Loucy (cell line): ENCODE results near the gene RWDD3.

Experiments
- CTCF ChIP-seq: fragments of 200-600 bp; sonication (generic); conservative IDR thresholded peaks from 2 replicates; pipeline ENCODE4 v1.5.1; 2014; ENCODE audit warnings: mild to moderate bottlenecking, antibody characterized with exemption, low read length
- EZH2phosphoT487 ChIP-seq: fragments of 200-600 bp; IDR thresholded peaks from 2 replicates; pipeline ENCODE4 v1.6.1; 2018; ENCODE audit warnings: antibody characterized with exemption, mild to moderate bottlenecking, moderate library complexity, borderline replicate concordance

GRCh38 chr1:95257758-95258157 is 23.7 kb downstream of the RWDD3 start:
- TF ChIP-seq CTCF (no peak), EZH2phosphoT487 (no peak)
